PFSK-1 (cell line): ENCODE results near the gene SLFN5.

Source experiments
- FOXP2 ChIP-seq: optimal IDR thresholded peaks from 2 replicates; pipeline ENCODE3; 2011; ENCODE audit warnings: borderline replicate concordance, control low read depth, inconsistent platforms; ENCODE audit not compliant: insufficient read depth; ENCODE audit errors: extremely low read length, extremely low read depth
- POLR2AphosphoS5 ChIP-seq: IDR thresholded peaks from 2 replicates; pipeline ENCODE4 v1.6.1; 2012; ENCODE audit warnings: low read depth, mild to moderate bottlenecking, control low read depth, low read length, moderate library complexity
- SIN3A ChIP-seq: IDR thresholded peaks from 2 replicates; pipeline ENCODE4 v1.6.1; 2012; ENCODE audit warnings: mild to moderate bottlenecking, low read length, moderate library complexity, borderline replicate concordance; ENCODE audit not compliant: insufficient read depth
- TAF1 ChIP-seq: IDR thresholded peaks from 2 replicates; pipeline ENCODE4 v1.6.1; 2012; ENCODE audit warnings: low read length, control low read depth, borderline replicate concordance; ENCODE audit not compliant: insufficient read depth
- TF ChIP-seq, protein P1 (sequence below), 2 experiments: IDR thresholded peaks; 2 replicates each; pipeline versions ENCODE4 v1.6.1 to v1.8.0; 2011 to 2012; ENCODE audit warnings: low read depth in 2 of 2, low read length in 2 of 2, control low read depth in 1 of 2, inconsistent platforms in 1 of 2, mild to moderate bottlenecking in 1 of 2, moderate library complexity in 1 of 2; ENCODE audit not compliant: insufficient read depth in 1 of 2

SLFN5 gene

DNA sequence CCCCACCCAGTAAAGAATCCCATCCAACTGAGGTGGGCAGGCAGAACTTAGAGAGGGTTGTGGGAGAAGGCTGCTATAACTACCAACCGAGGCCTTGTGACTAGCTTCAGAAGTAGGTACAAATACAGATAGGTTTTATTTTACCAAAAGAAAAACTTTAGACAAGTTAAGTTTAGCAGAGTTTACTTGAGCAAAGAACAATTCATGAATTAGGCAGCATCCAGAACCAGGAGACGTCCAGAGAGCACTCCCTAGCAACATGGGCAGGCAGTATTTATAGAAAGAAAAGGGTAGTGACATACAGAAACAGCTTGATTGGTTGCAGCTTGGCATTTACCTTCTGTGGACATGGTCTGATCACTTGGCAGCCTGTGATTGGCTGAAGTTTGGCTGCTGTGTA lies 42.1 kb downstream of the SLFN5 start:
- no peak for TF ChIP-seq TAF1
- TF ChIP-seq FOXP2, result no peak
- TF ChIP-seq, protein P1, sequence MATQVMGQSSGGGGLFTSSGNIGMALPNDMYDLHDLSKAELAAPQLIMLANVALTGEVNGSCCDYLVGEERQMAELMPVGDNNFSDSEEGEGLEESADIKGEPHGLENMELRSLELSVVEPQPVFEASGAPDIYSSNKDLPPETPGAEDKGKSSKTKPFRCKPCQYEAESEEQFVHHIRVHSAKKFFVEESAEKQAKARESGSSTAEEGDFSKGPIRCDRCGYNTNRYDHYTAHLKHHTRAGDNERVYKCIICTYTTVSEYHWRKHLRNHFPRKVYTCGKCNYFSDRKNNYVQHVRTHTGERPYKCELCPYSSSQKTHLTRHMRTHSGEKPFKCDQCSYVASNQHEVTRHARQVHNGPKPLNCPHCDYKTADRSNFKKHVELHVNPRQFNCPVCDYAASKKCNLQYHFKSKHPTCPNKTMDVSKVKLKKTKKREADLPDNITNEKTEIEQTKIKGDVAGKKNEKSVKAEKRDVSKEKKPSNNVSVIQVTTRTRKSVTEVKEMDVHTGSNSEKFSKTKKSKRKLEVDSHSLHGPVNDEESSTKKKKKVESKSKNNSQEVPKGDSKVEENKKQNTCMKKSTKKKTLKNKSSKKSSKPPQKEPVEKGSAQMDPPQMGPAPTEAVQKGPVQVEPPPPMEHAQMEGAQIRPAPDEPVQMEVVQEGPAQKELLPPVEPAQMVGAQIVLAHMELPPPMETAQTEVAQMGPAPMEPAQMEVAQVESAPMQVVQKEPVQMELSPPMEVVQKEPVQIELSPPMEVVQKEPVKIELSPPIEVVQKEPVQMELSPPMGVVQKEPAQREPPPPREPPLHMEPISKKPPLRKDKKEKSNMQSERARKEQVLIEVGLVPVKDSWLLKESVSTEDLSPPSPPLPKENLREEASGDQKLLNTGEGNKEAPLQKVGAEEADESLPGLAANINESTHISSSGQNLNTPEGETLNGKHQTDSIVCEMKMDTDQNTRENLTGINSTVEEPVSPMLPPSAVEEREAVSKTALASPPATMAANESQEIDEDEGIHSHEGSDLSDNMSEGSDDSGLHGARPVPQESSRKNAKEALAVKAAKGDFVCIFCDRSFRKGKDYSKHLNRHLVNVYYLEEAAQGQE (IDR thresholded peaks at IDR 0.05; ENCODE audit: insufficient read depth in 1 of 2, low read depth in 2 of 2, low read length in 2 of 2), result no peak
- no peak for TF ChIP-seq POLR2AphosphoS5
- no peak for TF ChIP-seq SIN3A

DNA sequence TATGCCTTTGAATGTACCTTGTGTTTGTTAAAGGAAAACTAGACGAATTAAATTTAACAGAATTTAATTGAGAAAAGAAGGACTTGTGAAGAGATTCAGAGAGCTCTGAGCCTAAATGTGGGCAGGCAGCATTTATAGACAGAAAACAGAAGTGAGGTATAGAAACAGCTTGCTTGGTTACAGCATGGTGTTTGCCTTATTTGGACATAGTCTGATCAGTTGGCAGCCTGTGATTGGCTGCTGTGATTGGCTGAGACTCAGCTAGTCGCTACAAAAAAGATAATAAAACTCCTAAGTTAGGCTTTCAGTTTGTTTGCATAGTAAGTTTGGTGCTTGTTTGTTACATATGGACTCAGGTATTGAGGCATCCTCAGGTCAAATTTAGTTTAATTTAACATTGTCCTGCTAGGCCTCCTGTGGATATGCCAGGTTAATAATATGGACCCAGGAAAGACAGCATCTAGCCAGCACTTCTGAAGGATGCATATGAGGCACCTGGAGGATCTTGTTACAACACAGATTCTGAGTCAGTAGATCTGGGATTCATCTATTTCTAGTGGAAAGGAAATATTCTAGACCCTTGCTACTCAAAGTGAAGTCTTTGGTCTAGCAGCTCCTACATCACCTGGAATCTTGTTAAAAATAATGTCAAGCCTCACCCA lies 43.4 kb downstream of the SLFN5 start:
- TF ChIP-seq POLR2AphosphoS5 (no peak), FOXP2 (no peak), SIN3A (no peak), TAF1 (no peak)
- TF ChIP-seq, protein P1 (IDR thresholded peaks at IDR 0.05; ENCODE audit: insufficient read depth in 1 of 2, low read depth in 2 of 2, low read length in 2 of 2), result no peak

DNA sequence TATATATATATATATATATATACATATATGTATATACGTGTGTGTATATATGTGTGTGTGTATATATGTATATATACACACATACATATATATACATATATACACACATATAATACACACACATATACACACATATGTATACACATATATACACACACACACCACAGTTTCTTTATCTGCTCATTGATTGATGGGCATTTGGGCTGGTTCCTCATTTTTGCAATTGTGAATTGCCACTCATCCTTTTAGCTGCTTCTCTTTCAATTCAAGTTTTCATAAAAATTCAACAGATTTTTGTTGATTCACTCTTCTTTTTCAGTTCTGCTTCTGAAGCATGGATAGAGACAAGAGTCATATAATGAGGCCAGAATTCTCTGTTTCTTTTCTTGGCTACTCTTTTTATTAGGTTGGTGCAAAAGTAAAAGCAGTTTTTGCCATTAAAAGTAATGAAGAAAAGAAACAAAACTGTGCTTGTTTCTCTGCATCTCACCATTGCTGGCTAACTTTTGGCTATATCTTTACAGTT lies 44.5 kb downstream of the SLFN5 start:
- TF ChIP-seq POLR2AphosphoS5 (no peak), TAF1 (no peak), FOXP2 (no peak), SIN3A (no peak)
- TF ChIP-seq, protein P1 (IDR thresholded peaks at IDR 0.05; ENCODE audit: insufficient read depth in 1 of 2, low read depth in 2 of 2, low read length in 2 of 2), result no peak

DNA sequence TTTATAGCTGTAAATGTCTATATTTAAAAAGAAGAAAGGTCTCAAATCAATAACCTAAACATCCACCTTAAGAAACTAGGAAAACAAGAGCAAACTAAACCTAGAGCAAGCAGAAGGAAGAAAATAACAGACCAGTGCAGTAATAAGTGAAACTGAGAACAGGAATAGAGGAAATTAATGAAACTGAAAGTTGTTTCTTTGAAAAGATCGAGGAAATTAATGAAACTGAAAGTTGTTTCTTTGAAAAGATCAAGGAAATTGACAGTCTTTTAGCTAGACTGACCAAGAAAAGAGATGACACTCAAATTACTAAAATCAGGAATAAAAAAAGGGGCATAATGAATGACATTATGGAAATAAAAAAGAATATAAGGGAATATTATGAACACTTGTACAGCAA lies 46.4 kb downstream of the SLFN5 start:
- TF ChIP-seq FOXP2 (no peak), TAF1 (no peak), SIN3A (no peak), POLR2AphosphoS5 (no peak)
- TF ChIP-seq, protein P1 (IDR thresholded peaks at IDR 0.05; ENCODE audit: insufficient read depth in 1 of 2, low read depth in 2 of 2, low read length in 2 of 2), result no peak

DNA sequence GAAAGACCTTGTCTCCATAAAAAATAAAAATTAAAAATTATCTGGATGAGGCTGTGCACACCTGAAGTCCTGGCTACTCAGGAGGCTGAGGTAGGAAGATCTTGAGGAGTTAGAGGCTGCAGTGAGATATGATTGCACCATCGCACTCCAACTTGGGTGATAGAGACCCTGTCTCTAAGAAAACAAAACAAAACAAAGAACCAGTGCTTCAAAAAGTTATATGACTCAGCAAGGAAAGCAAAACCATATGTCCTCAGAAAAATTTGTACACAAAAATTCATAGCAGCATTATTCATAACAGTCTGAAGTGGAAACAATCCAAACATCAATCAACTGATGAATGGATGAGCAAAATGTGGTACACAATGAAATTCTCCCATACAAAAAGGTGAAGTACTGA lies 48.9 kb downstream of the SLFN5 start:
- TF ChIP-seq, protein P1 (IDR thresholded peaks at IDR 0.05; ENCODE audit: insufficient read depth in 1 of 2, low read depth in 2 of 2, low read length in 2 of 2), result no peak
- TF ChIP-seq SIN3A, result no peak
